NCI-H1092 (cell line): ENCODE data around the gene CIAO2B.
"Not testable (repeated sequence)": the region's sequence is repeated elsewhere in the genome, so short reads cannot be mapped to it uniquely, and the experiment has no call there.

Source experiments
- DNase-seq: peaks from one replicate; lab custom pipeline; 2025; lab: John Stamatoyannopoulos, UW

CIAO2B gene

GRCh38 chr16:66903544-66904427 is 30.4 kb downstream of the CIAO2B start:
- DNase-seq = no peak

- DNase-seq = no peak
These were observed 31.3 kb downstream of the CIAO2B start for GRCh38 chr16:66902648-66903543.

GRCh38 chr16:66901626-66902025 is 32.6 kb downstream of the CIAO2B start:
- DNase-seq = no peak

- no peak for DNase-seq
These were observed 33.3 kb downstream of the CIAO2B start for GRCh38 chr16:66900721-66901441.

GRCh38 chr16:66899945-66900710 is 34.1 kb downstream of the CIAO2B start:
- DNase-seq = peak; percentile 56

GRCh38 chr16:66899310-66899944 is 34.8 kb downstream of the CIAO2B start:
- DNase-seq = no peak

- DNase-seq = no peak
These were observed 35.3 kb downstream of the CIAO2B start for GRCh38 chr16:66898933-66899309.

- DNase-seq = no peak
These were observed 36.0 kb downstream of the CIAO2B start for GRCh38 chr16:66898207-66898606.

- not testable (repeated sequence) for DNase-seq
These were observed 37.5 kb downstream of the CIAO2B start for GRCh38 chr16:66896682-66897081.

GRCh38 chr16:66895999-66896398 is 38.2 kb downstream of the CIAO2B start:
- DNase-seq = no peak

GRCh38 chr16:66895689-66895979 is 38.6 kb downstream of the CIAO2B start:
- DNase-seq = no peak

- peak; percentile 53 for DNase-seq
These were observed 39.1 kb downstream of the CIAO2B start for GRCh38 chr16:66894948-66895688.

GRCh38 chr16:66894055-66894454 is 40.1 kb downstream of the CIAO2B start:
- DNase-seq = no peak

GRCh38 chr16:66891797-66892196 is 42.4 kb downstream of the CIAO2B start:
- no peak for DNase-seq

GRCh38 chr16:66891360-66891759 is 42.8 kb downstream of the CIAO2B start:
- DNase-seq = no peak

- no peak for DNase-seq
These were observed 43.4 kb downstream of the CIAO2B start for GRCh38 chr16:66890799-66891198.

GRCh38 chr16:66889622-66890021 is 44.6 kb downstream of the CIAO2B start:
- no peak for DNase-seq

- no peak for DNase-seq
These were observed 45.3 kb downstream of the CIAO2B start for GRCh38 chr16:66888647-66889615.

GRCh38 chr16:66886914-66887313 is 47.3 kb downstream of the CIAO2B start:
- no peak for DNase-seq
